LNCAP (cell line): ENCODE measurements around the gene CD79B.

Experiments used
- CTCF ChIP-seq: fragments of 450-650 bp; IDR thresholded peaks from 2 replicates; pipeline ENCODE4 v1.5.1; 2017; ENCODE audit warnings: mild to moderate bottlenecking

Gene CD79B

GRCh38 chr17:63917646-63918045 lies 14.5 kb downstream of the CD79B start:
- no peak for TF ChIP-seq CTCF

GRCh38 chr17:63916566-63917185 lies 15.5 kb downstream of the CD79B start:
- no peak for TF ChIP-seq CTCF

- no peak for TF ChIP-seq CTCF
Observed at GRCh38 chr17:63914471-63914870, 17.7 kb downstream of the CD79B start.

GRCh38 chr17:63911657-63912100 lies 20.5 kb downstream of the CD79B start:
- peak; percentile 86 for TF ChIP-seq CTCF

- TF ChIP-seq CTCF = no peak
Observed at GRCh38 chr17:63911041-63911635, 21.0 kb downstream of the CD79B start, which contains the start of gene CSHL1. CSHL1 (minus strand) TSS chr17:63911258; CDS start chr17:63911196, 62 bp downstream.

- no peak for TF ChIP-seq CTCF
Observed at GRCh38 chr17:63910096-63910495, 22.0 kb downstream of the CD79B start.

GRCh38 chr17:63903787-63904201 lies 28.3 kb downstream of the CD79B start:
- TF ChIP-seq CTCF = peak; percentile 43
